Skeletal muscle tissue (tissue), 4 donors: Measurements from ENCODE around the gene XPO4. TPM values are rescaled to one million over a fixed set of nuclear protein-coding genes. Genes with fewer than 3 reads are reported as not detected.
A peak's percentile ranks its signal among the peaks of the same experiment; 100 is the strongest.

Source experiments
- H3K27ac ChIP-seq: one replicate; pipeline ENCODE4 v1.7.0; 2013; ENCODE audit warnings: mild to moderate bottlenecking, low read depth, low read length, inconsistent platforms
- H3K27me3 ChIP-seq, 3 donors: one replicate each; pipeline ENCODE4 v1.7.0; 2013; ENCODE audit warnings: low read length in 3 of 3; ENCODE audit not compliant: control insufficient read depth in 3 of 3, insufficient read depth in 3 of 3
- H3K36me3 ChIP-seq, 3 donors: one replicate each; pipeline ENCODE4 v1.7.0; 2013; ENCODE audit warnings: low read length in 3 of 3; ENCODE audit not compliant: control insufficient read depth in 3 of 3, insufficient read depth in 3 of 3
- H3K4me1 ChIP-seq, 3 donors: one replicate each; pipeline ENCODE4 v1.7.0; 2013; ENCODE audit warnings: low read length in 3 of 3, mild to moderate bottlenecking in 3 of 3; ENCODE audit not compliant: control insufficient read depth in 3 of 3, insufficient read depth in 3 of 3
- H3K4me3 ChIP-seq, 3 donors: one replicate each; pipeline ENCODE4 v1.7.0; 2013; ENCODE audit warnings: low read length in 3 of 3
- H3K9ac ChIP-seq, 3 donors: one replicate each; pipeline ENCODE4 v1.7.0; 2013; ENCODE audit warnings: low read length in 3 of 3, mild to moderate bottlenecking in 3 of 3, moderate library complexity in 2 of 3, low read depth in 1 of 3
- H3K9me3 ChIP-seq, 3 donors: one replicate each; pipeline ENCODE4 v1.7.0; 2013; ENCODE audit warnings: low read length in 3 of 3; ENCODE audit not compliant: control insufficient read depth in 3 of 3
- total RNA-seq: library from RNA; depleted of rRNA; stranded (reverse); fragments of >200 nt; gene quantifications from one replicate; pipeline ENCODE4 v1.2.3, GENCODE V29; 2014
- donor health status: Osteomylitis.

XPO4 gene
- total RNA-seq, 1 donor from 2014 or later: 28.2 TPM

GRCh38 chr13:20776751-20777150, 125.8 kb downstream of the XPO4 start:
- no peaks in the 10 kb centered on the region for H3K27me3 ChIP-seq
- no peak overlapping the region for H3K9ac ChIP-seq
- peaks cover 4 to 10% (median 10%) of the 10 kb centered on the region in 3 donors for H3K36me3 ChIP-seq
- no peaks in the 10 kb centered on the region for H3K9me3 ChIP-seq
- H3K27ac ChIP-seq: no peak overlapping the region
- H3K4me1 ChIP-seq: peaks cover 7 to 13% (median 9%) of the 10 kb centered on the region in 3 donors
- no peak overlapping the region for H3K4me3 ChIP-seq

- H3K9ac ChIP-seq: no peak overlapping the region
- peaks cover 7 to 8% (median 7%) of the 10 kb centered on the region in 3 donors for H3K36me3 ChIP-seq
- H3K27me3 ChIP-seq: no peaks in the 10 kb centered on the region
- H3K27ac ChIP-seq: no peak overlapping the region
- H3K9me3 ChIP-seq: no peaks in the 10 kb centered on the region
- H3K4me3 ChIP-seq: no peak overlapping the region
- peaks cover 7 to 13% (median 9%) of the 10 kb centered on the region in 3 donors for H3K4me1 ChIP-seq
Measured at GRCh38 chr13:20775961-20776360, 126.6 kb downstream of the XPO4 start.

GRCh38 chr13:20774746-20775145, 127.8 kb downstream of the XPO4 start:
- Histone ChIP-seq H3K9ac (no peak overlapping the region), H3K27me3 (no peaks in the 10 kb centered on the region), H3K4me1 (peaks cover 7 to 13% (median 9%) of the 10 kb centered on the region in 3 donors), H3K9me3 (no peaks in the 10 kb centered on the region), H3K36me3 (peaks cover 4 to 7% (median 7%) of the 10 kb centered on the region in 3 donors), H3K4me3 (no peak overlapping the region), H3K27ac (peak overlapping the region; percentile 90)

- peak within 1 kb of the TSS; percentile 90 for H3K27ac ChIP-seq
- H3K9ac ChIP-seq: peak within 1 kb of the TSS; percentile 89 to 95 (median 92)
- H3K4me3 ChIP-seq: peak within 1 kb of the TSS; percentile 84 to 86 (median 86)
- H3K36me3 ChIP-seq: peaks cover 0 to 7% (median 3%) of the 10 kb centered on the region in 3 donors
- H3K27me3 ChIP-seq: no peaks in the 10 kb centered on the region
- H3K9me3 ChIP-seq: no peaks in the 10 kb centered on the region
- H3K4me1 ChIP-seq: peaks cover 7 to 13% (median 9%) of the 10 kb centered on the region in 3 donors
Measured at GRCh38 chr13:20773194-20774080, 129.1 kb downstream of the XPO4 start, which contains the start of gene EEF1AKMT1. Gene EEF1AKMT1 (minus strand): TSS chr13:20773961. CDS start chr13:20757598, 16,363 bp downstream.

- Histone ChIP-seq H3K36me3 (peaks cover 0 to 7% (median 3%) of the 10 kb centered on the region in 3 donors), H3K4me3 (peak overlapping the region; percentile 84 to 86 (median 86)), H3K9ac (peak overlapping the region; percentile 89 to 95 (median 92)), H3K27me3 (no peaks in the 10 kb centered on the region), H3K9me3 (no peaks in the 10 kb centered on the region), H3K27ac (peak overlapping the region; percentile 90), H3K4me1 (peaks cover 7 to 13% (median 9%) of the 10 kb centered on the region in 3 donors)
Measured at GRCh38 chr13:20772401-20773131, 130.0 kb downstream of the XPO4 start.

GRCh38 chr13:20769834-20770233, 132.7 kb downstream of the XPO4 start:
- H3K9me3 ChIP-seq: no peaks in the 10 kb centered on the region
- no peak overlapping the region for H3K27ac ChIP-seq
- no peak overlapping the region for H3K4me3 ChIP-seq
- H3K4me1 ChIP-seq: peaks cover 7 to 13% (median 9%) of the 10 kb centered on the region in 3 donors
- peaks cover 0 to 7% (median 3%) of the 10 kb centered on the region in 3 donors for H3K36me3 ChIP-seq
- no peak overlapping the region for H3K9ac ChIP-seq
- H3K27me3 ChIP-seq: no peaks in the 10 kb centered on the region

GRCh38 chr13:20769091-20769490, 133.5 kb downstream of the XPO4 start:
- H3K4me1 ChIP-seq: peaks cover 7 to 13% (median 9%) of the 10 kb centered on the region in 3 donors
- H3K4me3 ChIP-seq: no peak overlapping the region
- no peak overlapping the region for H3K27ac ChIP-seq
- no peaks in the 10 kb centered on the region for H3K27me3 ChIP-seq
- H3K36me3 ChIP-seq: peaks cover 0 to 7% (median 3%) of the 10 kb centered on the region in 3 donors
- H3K9me3 ChIP-seq: no peaks in the 10 kb centered on the region
- H3K9ac ChIP-seq: no peak overlapping the region

- Histone ChIP-seq H3K36me3 (peaks cover 0 to 7% (median 3%) of the 10 kb centered on the region in 3 donors), H3K9ac (no peak overlapping the region), H3K4me3 (no peak overlapping the region), H3K9me3 (no peaks in the 10 kb centered on the region), H3K4me1 (peaks cover 2 to 3% (median 3%) of the 10 kb centered on the region in 3 donors), H3K27me3 (no peaks in the 10 kb centered on the region), H3K27ac (no peak overlapping the region)
Measured at GRCh38 chr13:20767309-20767943, 135.1 kb downstream of the XPO4 start.

GRCh38 chr13:20760872-20761271, 141.7 kb downstream of the XPO4 start:
- peaks cover 0 to 9% (median 0%) of the 10 kb centered on the region in 3 donors for H3K36me3 ChIP-seq

More at GRCh38 chr13:20760872-20761271, 141.7 kb downstream of the XPO4 start:
- H3K27ac ChIP-seq: no peak overlapping the region
- no peaks in the 10 kb centered on the region for H3K27me3 ChIP-seq
- no peaks in the 10 kb centered on the region for H3K9me3 ChIP-seq
- H3K4me3 ChIP-seq: no peak overlapping the region
- H3K4me1 ChIP-seq: no peaks in the 10 kb centered on the region
- H3K9ac ChIP-seq: no peak overlapping the region
